ENCODE results near the gene CNTNAP5. TPM values are rescaled to one million over a fixed set of nuclear protein-coding genes. Genes with fewer than 3 reads are reported as not detected.

CNTNAP5 gene
- total and polyA plus RNA-seq, 2 of the 4 experiments (the other 2 are of a cell fraction) = not detected

GRCh38 chr2:124039032-124039431 is 13.9 kb downstream of the CNTNAP5 start:
- Histone ChIP-seq H3K4ac (ENCODE audit: low read depth, low read length) (no peak overlapping the region), H4K8ac (ENCODE audit: low read depth in 2 of 2, low read length in 2 of 2) (no peak overlapping the region), H2BK120ac (ENCODE audit: low read depth, low read length) (no peak overlapping the region), H4K20me1 (ENCODE audit: insufficient read depth, low read length) (no peaks in the 10 kb centered on the region), H3K18ac (ENCODE audit: low read depth, low read length) (no peak overlapping the region), H3K4me1 (ENCODE audit: control insufficient read depth, insufficient read depth, low read length) (no peaks in the 10 kb centered on the region), H4K91ac (ENCODE audit: insufficient read depth, low read depth, low read length) (no peak overlapping the region), H2AK9ac (replicated peaks; ENCODE audit: low read depth, low read length, poor library complexity) (no peak overlapping the region), H4K5ac (ENCODE audit: low read depth, low read length) (no peak overlapping the region), H3K4me2 (ENCODE audit: low read depth, low read length) (no peak overlapping the region), H2AK5ac (ENCODE audit: low read depth, low read length) (no peak overlapping the region), H3K36me3 (ENCODE audit: control insufficient read depth, insufficient read depth, low read length) (no peaks in the 10 kb centered on the region), H3K9me3 (ENCODE audit: control insufficient read depth, insufficient read depth, low read length) (peaks cover 2% of the 10 kb centered on the region), H3K4me3 (ENCODE audit: insufficient read depth, low read depth, low read length) (no peak overlapping the region), H3K56ac (ENCODE audit: extremely low read depth, insufficient read depth, low read length) (no peak overlapping the region), H2BK15ac (ENCODE audit: low read depth, low read length) (no peak overlapping the region), H3K27me3 (ENCODE audit: control insufficient read depth, insufficient read depth, low read length) (no peaks in the 10 kb centered on the region), H3K14ac (replicated peaks; ENCODE audit: low read depth, low read length) (no peak overlapping the region), H3K27ac (ENCODE audit: insufficient read depth, low read length) (no peak overlapping the region), H3K23ac (ENCODE audit: low read depth, low read length) (no peak overlapping the region), H2BK20ac (ENCODE audit: low read depth, low read length) (no peak overlapping the region), H3K9me1 (ENCODE audit: insufficient read depth, low read length) (no peaks in the 10 kb centered on the region), H3K9ac (ENCODE audit: low read depth, low read length) (no peak overlapping the region), H2BK5ac (ENCODE audit: low read depth, low read length, poor library complexity, severe bottlenecking) (no peak overlapping the region), H2AFZ (replicated peaks; ENCODE audit: low read length, poor library complexity) (no peak overlapping the region), H3K79me1 (ENCODE audit: low read depth in 1 of 2, low read length in 2 of 2) (no peaks in the 10 kb centered on the region)
- TF ChIP-seq ELK1 (IDR thresholded peaks at IDR 0.05; ENCODE audit: borderline replicate concordance, low read depth, low read length) = no peak
- TF ChIP-seq CTCF (conservative IDR thresholded peaks at IDR 0.05; ENCODE audit: low read depth, low read length) = no peak
- TF ChIP-seq FOS (IDR thresholded peaks at IDR 0.05; ENCODE audit: low read depth, low read length) = no peak
- TF ChIP-seq RCOR1 (IDR thresholded peaks at IDR 0.05; ENCODE audit: insufficient replicate concordance, low read length) = no peak
- no peak for TF ChIP-seq MXI1 (IDR thresholded peaks at IDR 0.05; ENCODE audit: borderline replicate concordance, low read depth, low read length)
- no peak for TF ChIP-seq MAFK (IDR thresholded peaks at IDR 0.05; ENCODE audit: low read depth, low read length)
- no peak for TF ChIP-seq CHD1 (IDR thresholded peaks at IDR 0.05; ENCODE audit: low read depth, low read length)
- TF ChIP-seq USF2 (IDR thresholded peaks at IDR 0.05; ENCODE audit: low read depth, low read length) = no peak
- no peak for TF ChIP-seq POLR2A (IDR thresholded peaks at IDR 0.05; ENCODE audit: low read depth, low read length)
- TF ChIP-seq RFX5 (IDR thresholded peaks at IDR 0.05; ENCODE audit: low read depth, low read length) = no peak
- TF ChIP-seq RAD21 (IDR thresholded peaks at IDR 0.05; ENCODE audit: low read length) = no peak
- TF ChIP-seq NFE2L2 (IDR thresholded peaks at IDR 0.05; ENCODE audit: low read depth, low read length) = no peak
- no peak for TF ChIP-seq BHLHE40 (IDR thresholded peaks at IDR 0.05; ENCODE audit: low read depth, low read length)
- dilution Hi-C loops (cut with HindIII; ENCODE audit: low sequenced_read_pairs, unreplicated experiment) = no loop called here
- in situ Hi-C loops (cut with MboI; ENCODE audit: low sequenced_read_pairs) = loop anchor here (25.0 kb wide), 2 partner anchors 773 to 1423 kb away; no protein-coding TSS in a partner anchor
- DNase-seq (no peak), ATAC-seq (ENCODE audit: low read depth) (no peak)
- no TSS peak for BruUV-seq (replicated peaks)
- ChIA-PET POLR2A (ENCODE audit: unreplicated experiment) (no interaction called here), CTCF (no interaction called here)
- intact Hi-C loops (cut with micrococcal nuclease) = no loop called here
- WGBS, 2 experiments (ENCODE audit: extremely low coverage in 2 of 2, insufficient read length in 1 of 2) = no CpG with 5 or more reads among the region's 2 CpGs

Measured in IMR-90 (cell line).